CD4-positive, alpha-beta T cell (primary cell): ENCODE measurements around the gene ZNF621. TPM values are rescaled to one million over a fixed set of nuclear protein-coding genes. Genes with fewer than 3 reads are reported as not detected.

Source experiments
- ATAC-seq: fragments of 200-7000 bp; cut with Tn5 transposase; one replicate; pipeline ENCODE4 v1.10.0; 2022; ENCODE audit warnings: mild to moderate bottlenecking; ENCODE audit not compliant: poor library complexity
- CTCF ChIA-PET: fragments of 350-600 bp; sonication (Branson Sonifier 250); formaldehyde crosslinking; loops from one replicate; lab custom pipeline; 2021; ENCODE audit warnings: antibody characterized with exemption, inconsistent platforms; lab: Charles Lee
- POLR2A ChIA-PET: fragments of 350-600 bp; sonication (Branson Sonifier 250); formaldehyde crosslinking; loops from one replicate; lab custom pipeline; 2021; ENCODE audit warnings: antibody characterized with exemption, inconsistent platforms; lab: Charles Lee
- DNase-seq, 14 experiments: peaks; one replicate each; pipeline ENCODE4 v3.0.0-alpha.2; 2013 to 2020; ENCODE audit warnings: mixed read lengths in 2 of 14
- H3K27ac ChIP-seq, 2 donors: one replicate each; pipeline versions ENCODE4 v1.5.1 to v1.7.0; 2013; ENCODE audit warnings: low read length in 2 of 2, low read depth in 1 of 2, mild to moderate bottlenecking in 1 of 2
- H3K27me3 ChIP-seq, 2 experiments: 1 replicate in 1 of 2; 2 replicates in 1 of 2; pipeline versions ENCODE4 v1.6.1 to v1.7.0; 2013; ENCODE audit warnings: low read length in 2 of 2, control low read depth in 1 of 2, mild to moderate bottlenecking in 1 of 2, moderate library complexity in 1 of 2; ENCODE audit not compliant: insufficient read depth in 2 of 2, control insufficient read depth in 1 of 2
- H3K36me3 ChIP-seq: one replicate; pipeline ENCODE4 v1.6.1; 2013; ENCODE audit warnings: low read length, control low read depth; ENCODE audit not compliant: insufficient read depth
- H3K4me1 ChIP-seq: one replicate; pipeline ENCODE4 v1.6.1; 2013; ENCODE audit warnings: low read length, control low read depth; ENCODE audit not compliant: insufficient read depth
- H3K4me3 ChIP-seq: one replicate; pipeline ENCODE4 v1.5.1; 2013; ENCODE audit warnings: mild to moderate bottlenecking, low read length, moderate library complexity
- H3K9me3 ChIP-seq, 2 experiments: 1 replicate in 1 of 2; 2 replicates in 1 of 2; pipeline versions ENCODE4 v1.6.1 to v1.7.0; 2013; ENCODE audit warnings: low read length in 2 of 2, mild to moderate bottlenecking in 2 of 2, control low read depth in 1 of 2, moderate library complexity in 1 of 2; ENCODE audit not compliant: control insufficient read depth in 1 of 2, insufficient read depth in 1 of 2
- H3K27ac Mint-ChIP-seq: one replicate; pipeline ENCODE4 v1.8.0; 2020; ENCODE audit warnings: mixed read lengths
- H3K27me3 Mint-ChIP-seq: one replicate; pipeline ENCODE4 v1.8.0; 2021; ENCODE audit warnings: mixed read lengths
- H3K36me3 Mint-ChIP-seq: one replicate; pipeline ENCODE4 v1.8.0; 2021; ENCODE audit warnings: low read depth, mixed read lengths
- H3K4me1 Mint-ChIP-seq: one replicate; pipeline ENCODE4 v1.8.0; 2021; ENCODE audit warnings: low read depth, mixed read lengths
- H3K4me3 Mint-ChIP-seq: one replicate; pipeline ENCODE4 v1.8.0; 2020; ENCODE audit warnings: mild to moderate bottlenecking, mixed read lengths
- H3K9me3 Mint-ChIP-seq: one replicate; pipeline ENCODE4 v1.8.0; 2020; ENCODE audit warnings: mixed read lengths
- intact Hi-C, 2 experiments: fragments of 100-400 bp; cut with DNase I in 1 of 2; cut with micrococcal nuclease in 1 of 2; formaldehyde crosslinking; loops; one replicate each; pipeline versions ENCODE4 v1.15.1 to v1.9.0; 2023 to 2025; cut with DNase I, micrococcal nuclease
- total RNA-seq, 174 experiments: library from RNA in 2 of 174; stranded (reverse) in 2 of 174; gene quantifications; one replicate each; pipeline ENCODE4 v1.2.3 and lab custom pipeline; 2021 to 2026
- TF ChIP-seq, protein P1 (sequence below): fragments of 200-600 bp; IDR thresholded peaks from one replicate; pipeline ENCODE4 v1.8.0; 2022; ENCODE audit warnings: antibody characterized with exemption, mild to moderate bottlenecking

Gene ZNF621
- total RNA-seq, 2 experiments from 2014 or later: 8.6 to 8.8 TPM

DNA sequence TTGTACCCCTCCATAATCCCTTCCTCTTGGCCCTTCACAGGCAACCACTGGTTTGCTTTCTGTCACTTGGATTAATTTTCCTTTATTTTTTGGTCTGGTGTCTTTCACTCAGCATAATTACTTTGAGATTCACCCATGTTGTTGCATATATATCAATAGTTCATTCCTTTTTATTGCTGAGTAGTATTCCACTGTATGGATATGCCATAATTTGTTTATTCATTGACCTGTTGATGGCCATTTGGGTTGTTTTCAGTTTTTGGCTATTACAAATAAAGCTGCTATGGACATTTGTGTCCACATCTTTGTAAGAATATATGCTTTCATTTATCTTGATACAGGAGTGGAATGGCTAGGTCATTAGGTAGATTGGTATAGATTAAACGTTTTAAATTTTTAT is 5.9 kb upstream of the ZNF621 start:
- no peak overlapping the region for H3K4me3 Mint-ChIP-seq
- H3K27ac ChIP-seq: no peak overlapping the region
- peaks cover 11% of the 10 kb centered on the region for H3K36me3 ChIP-seq
- H3K36me3 Mint-ChIP-seq: peaks cover 33% of the 10 kb centered on the region
- ATAC-seq (no peak), DNase-seq (no peak)
- ChIA-PET POLR2A (no interaction called here), CTCF (interaction anchor here (0.8 kb wide), 1 partner anchor 13 kb away, joined by 3 read pairs; the partner anchor contains the start of gene ZNF620)
- H3K4me1 ChIP-seq: no peaks in the 10 kb centered on the region
- H3K4me1 Mint-ChIP-seq: peaks cover 1% of the 10 kb centered on the region
- no peaks in the 10 kb centered on the region for H3K27me3 ChIP-seq
- no peak overlapping the region for H3K4me3 ChIP-seq
- no peaks in the 10 kb centered on the region for H3K27me3 Mint-ChIP-seq
- TF ChIP-seq, protein P1, sequence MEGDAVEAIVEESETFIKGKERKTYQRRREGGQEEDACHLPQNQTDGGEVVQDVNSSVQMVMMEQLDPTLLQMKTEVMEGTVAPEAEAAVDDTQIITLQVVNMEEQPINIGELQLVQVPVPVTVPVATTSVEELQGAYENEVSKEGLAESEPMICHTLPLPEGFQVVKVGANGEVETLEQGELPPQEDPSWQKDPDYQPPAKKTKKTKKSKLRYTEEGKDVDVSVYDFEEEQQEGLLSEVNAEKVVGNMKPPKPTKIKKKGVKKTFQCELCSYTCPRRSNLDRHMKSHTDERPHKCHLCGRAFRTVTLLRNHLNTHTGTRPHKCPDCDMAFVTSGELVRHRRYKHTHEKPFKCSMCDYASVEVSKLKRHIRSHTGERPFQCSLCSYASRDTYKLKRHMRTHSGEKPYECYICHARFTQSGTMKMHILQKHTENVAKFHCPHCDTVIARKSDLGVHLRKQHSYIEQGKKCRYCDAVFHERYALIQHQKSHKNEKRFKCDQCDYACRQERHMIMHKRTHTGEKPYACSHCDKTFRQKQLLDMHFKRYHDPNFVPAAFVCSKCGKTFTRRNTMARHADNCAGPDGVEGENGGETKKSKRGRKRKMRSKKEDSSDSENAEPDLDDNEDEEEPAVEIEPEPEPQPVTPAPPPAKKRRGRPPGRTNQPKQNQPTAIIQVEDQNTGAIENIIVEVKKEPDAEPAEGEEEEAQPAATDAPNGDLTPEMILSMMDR: no peak
- intact Hi-C loops: no loop called here
- no peak overlapping the region for H3K27ac Mint-ChIP-seq
- no peaks in the 10 kb centered on the region for H3K9me3 ChIP-seq
- no peaks in the 10 kb centered on the region for H3K9me3 Mint-ChIP-seq

DNA sequence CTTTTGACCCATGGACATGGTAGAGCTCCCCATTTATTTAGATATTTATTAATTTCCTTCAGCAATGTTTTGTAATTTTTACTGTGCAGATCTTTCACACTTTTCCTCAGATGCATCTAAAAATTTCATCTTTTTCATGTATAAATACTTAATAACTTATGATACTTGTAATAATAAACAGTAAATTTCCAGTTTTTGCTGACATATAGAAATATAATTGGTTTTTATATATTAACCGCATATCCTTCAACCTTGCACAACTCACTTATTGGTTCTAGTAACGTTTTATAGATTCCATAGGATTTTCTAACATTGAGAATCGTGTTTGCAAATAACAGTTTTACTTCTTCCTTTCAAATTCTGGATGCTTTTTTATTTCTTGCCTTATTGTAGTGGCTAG is 3.5 kb upstream of the ZNF621 start:
- ATAC-seq (no peak), DNase-seq (no peak)
- TF ChIP-seq, protein P1: no peak
- Histone ChIP-seq H3K27ac (no peak overlapping the region), H3K4me3 (no peak overlapping the region), H3K36me3 (peaks cover 8% of the 10 kb centered on the region), H3K4me1 (peaks cover 19% of the 10 kb centered on the region), H3K27me3 (no peaks in the 10 kb centered on the region), H3K9me3 (no peaks in the 10 kb centered on the region)
- H3K9me3 Mint-ChIP-seq: no peaks in the 10 kb centered on the region
- no peak overlapping the region for H3K27ac Mint-ChIP-seq
- H3K4me1 Mint-ChIP-seq: peaks cover 21% of the 10 kb centered on the region
- peaks cover 28% of the 10 kb centered on the region for H3K36me3 Mint-ChIP-seq
- POLR2A ChIA-PET: interaction anchor here (1.3 kb wide), 1 partner anchor 68 kb away, joined by 3 read pairs; no protein-coding TSS in a partner anchor
- no peak overlapping the region for H3K4me3 Mint-ChIP-seq
- CTCF ChIA-PET: no interaction called here
- intact Hi-C loops: loop anchor here in 1 of 2 experiments (10.0 kb wide), 1 partner anchor 1136 kb away; the partner anchor contains the start of gene SLC25A38
- H3K27me3 Mint-ChIP-seq: no peaks in the 10 kb centered on the region

DNA sequence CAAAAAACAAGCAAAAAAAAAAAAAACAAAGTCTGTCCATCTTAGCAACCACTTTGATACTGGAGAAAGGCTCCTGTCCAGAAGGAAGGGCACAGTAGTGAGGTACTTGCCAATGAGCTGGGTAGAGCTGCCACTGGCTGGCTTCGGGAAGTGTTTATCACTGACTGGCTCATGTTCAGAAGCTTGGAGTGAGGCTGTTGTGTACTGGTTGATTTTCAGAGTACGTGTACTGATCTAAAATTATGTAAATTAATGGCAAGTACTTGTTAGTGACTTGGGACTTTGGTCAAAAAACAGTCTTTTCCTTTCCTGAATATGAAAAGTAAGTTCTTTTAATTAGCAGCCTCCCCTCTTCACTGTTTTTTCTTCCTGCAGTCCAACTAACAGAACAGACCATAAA is 979 bp upstream of the ZNF621 start:
- H3K27ac ChIP-seq: peak overlapping the region in 1 of 2 donors; percentile 85
- H3K4me3 Mint-ChIP-seq: peak overlapping the region; percentile 96
- TF ChIP-seq, protein P1: no peak
- peak overlapping the region; percentile 88 for H3K27ac Mint-ChIP-seq
- H3K9me3 Mint-ChIP-seq: no peaks in the 10 kb centered on the region
- CTCF ChIA-PET: interaction anchor here (1.5 kb wide), 1 partner anchor 18 kb away, joined by 5 read pairs; the partner anchor contains the start of gene ZNF620
- H3K4me3 ChIP-seq: no peak overlapping the region
- H3K36me3 ChIP-seq: peaks cover 10% of the 10 kb centered on the region
- peaks cover 35% of the 10 kb centered on the region for H3K36me3 Mint-ChIP-seq
- ATAC-seq (no peak), DNase-seq (peak in 2 of 14 experiments; percentile 9 to 13)
- H3K27me3 Mint-ChIP-seq: no peaks in the 10 kb centered on the region
- no peaks in the 10 kb centered on the region for H3K9me3 ChIP-seq
- intact Hi-C loops: loop anchor here (1.0 to 10.0 kb wide), 4 partner anchors 46 to 1139 kb away; partner anchors contain the start of genes EIF1B (in 1 of the 2), SLC25A38 (in 1 of the 2) and ZNF619 (in 1 of the 2)
- no peaks in the 10 kb centered on the region for H3K27me3 ChIP-seq
- H3K4me1 ChIP-seq: peaks cover 20% of the 10 kb centered on the region
- POLR2A ChIA-PET: interaction anchor here (1.0 to 2.8 kb wide), 9 partner anchors 16 to 213 kb away, joined by 3 to 22 read pairs (median 5); partner anchors contain the start of genes RPL14, ZNF619 and ZNF620
- H3K4me1 Mint-ChIP-seq: peaks cover 25% of the 10 kb centered on the region
